Erythroblast (primary cell): ENCODE data around the gene RAP1GAP.

ENCODE experiments used
- GATA1 ChIP-seq: IDR thresholded peaks from 2 replicates; pipeline ENCODE4 v1.6.1; 2011; ENCODE audit warnings: low read depth, mild to moderate bottlenecking, control low read depth, low read length, moderate library complexity
- POLR2A ChIP-seq: IDR thresholded peaks from 2 replicates; pipeline ENCODE4 v1.6.1; 2011; ENCODE audit warnings: mild to moderate bottlenecking, low read length

DNA sequence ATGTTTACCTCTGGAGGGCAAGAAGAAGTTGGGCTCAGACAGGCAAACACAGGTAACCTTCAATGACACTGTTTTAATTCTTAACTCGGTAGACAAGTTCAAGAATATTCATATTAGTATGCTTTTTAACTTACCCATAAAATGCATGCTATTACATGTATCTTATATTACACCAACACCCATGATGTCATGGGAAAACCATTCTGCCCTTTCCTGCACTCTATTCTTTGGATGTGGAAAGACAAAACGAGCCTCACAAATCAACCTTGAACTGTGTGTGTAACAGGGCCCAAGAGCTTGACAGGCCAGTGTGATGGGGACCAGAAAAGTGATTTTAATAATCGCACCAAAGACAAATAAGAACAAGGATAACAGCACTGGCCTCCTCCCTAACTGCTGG, 22.6 kb upstream of the RAP1GAP start:
- TF ChIP-seq POLR2A (no peak), GATA1 (no peak)
